ENCODE results near the gene YWHAQ.

DNA sequence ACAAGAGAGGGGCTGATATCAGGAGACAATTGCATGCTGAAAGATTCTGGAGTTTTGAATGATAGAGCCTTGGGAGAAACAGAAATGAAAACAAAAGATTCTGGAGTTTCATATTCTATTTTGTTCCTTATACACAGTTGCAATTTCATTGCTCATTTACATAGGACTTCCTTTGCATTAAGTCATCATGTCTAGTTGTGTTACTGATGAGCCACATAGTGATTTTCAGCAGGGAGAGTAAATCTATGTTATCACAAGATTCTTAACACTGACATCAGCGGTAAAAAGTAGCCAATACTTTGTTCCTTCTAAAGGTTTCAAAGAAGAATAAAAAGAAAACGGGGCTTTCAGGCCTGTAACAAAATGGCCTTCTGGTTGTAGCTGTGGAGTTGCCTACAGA, 82.3 kb downstream of the YWHAQ start:
- TF ChIP-seq, protein P1, sequence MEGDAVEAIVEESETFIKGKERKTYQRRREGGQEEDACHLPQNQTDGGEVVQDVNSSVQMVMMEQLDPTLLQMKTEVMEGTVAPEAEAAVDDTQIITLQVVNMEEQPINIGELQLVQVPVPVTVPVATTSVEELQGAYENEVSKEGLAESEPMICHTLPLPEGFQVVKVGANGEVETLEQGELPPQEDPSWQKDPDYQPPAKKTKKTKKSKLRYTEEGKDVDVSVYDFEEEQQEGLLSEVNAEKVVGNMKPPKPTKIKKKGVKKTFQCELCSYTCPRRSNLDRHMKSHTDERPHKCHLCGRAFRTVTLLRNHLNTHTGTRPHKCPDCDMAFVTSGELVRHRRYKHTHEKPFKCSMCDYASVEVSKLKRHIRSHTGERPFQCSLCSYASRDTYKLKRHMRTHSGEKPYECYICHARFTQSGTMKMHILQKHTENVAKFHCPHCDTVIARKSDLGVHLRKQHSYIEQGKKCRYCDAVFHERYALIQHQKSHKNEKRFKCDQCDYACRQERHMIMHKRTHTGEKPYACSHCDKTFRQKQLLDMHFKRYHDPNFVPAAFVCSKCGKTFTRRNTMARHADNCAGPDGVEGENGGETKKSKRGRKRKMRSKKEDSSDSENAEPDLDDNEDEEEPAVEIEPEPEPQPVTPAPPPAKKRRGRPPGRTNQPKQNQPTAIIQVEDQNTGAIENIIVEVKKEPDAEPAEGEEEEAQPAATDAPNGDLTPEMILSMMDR (IDR thresholded peaks at IDR 0.05): no peak
- TF ChIP-seq POLR2A (IDR thresholded peaks at IDR 0.05): no peak

Measured in testis (tissue), 2 donors.